Measurements from ENCODE around the gene SH3BP4. TPM values are rescaled to one million over a fixed set of nuclear protein-coding genes. Genes with fewer than 3 reads are reported as not detected.

SH3BP4 gene
- total RNA-seq, 4 donors from 2014 or later, result 16.5 to 32.8 (median 26.4) TPM

DNA sequence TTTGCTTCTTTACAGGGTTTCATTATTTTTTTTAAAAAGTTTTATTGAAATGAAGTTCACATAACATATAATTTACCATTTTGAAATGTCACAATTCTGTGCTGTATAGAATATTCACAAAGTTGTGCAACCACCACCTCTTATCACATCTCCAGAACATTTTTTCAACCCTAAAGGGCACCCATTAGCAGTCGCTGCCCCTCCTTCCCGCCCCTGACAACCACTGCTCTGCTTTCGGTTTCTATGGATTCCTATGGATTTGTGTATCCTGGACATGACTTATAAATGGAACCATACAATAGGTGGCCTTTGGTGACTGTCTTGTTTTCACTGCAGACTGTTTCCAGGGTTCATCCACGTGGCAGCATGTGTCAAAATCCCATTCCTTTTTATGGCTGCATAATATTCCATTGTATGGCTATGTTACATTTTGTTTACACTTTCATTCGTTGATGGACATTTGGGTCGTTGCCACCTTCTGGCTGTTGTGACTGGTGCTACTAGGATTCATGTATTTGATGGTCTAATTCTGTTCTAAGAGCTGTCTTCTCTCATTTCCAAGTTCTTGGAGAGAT is 52.6 kb downstream of the SH3BP4 start:
- Histone ChIP-seq H3K9me3 (no peaks in the 10 kb centered on the region), H3K4me3 (no peak overlapping the region), H3K36me3 (no peaks in the 10 kb centered on the region), H3K27me3 (no peaks in the 10 kb centered on the region), H3K4me1 (peaks cover 0 to 72% (median 0%) of the 10 kb centered on the region in 4 donors), H3K27ac (no peak overlapping the region)
- no peak for TF ChIP-seq POLR2A (IDR thresholded peaks at IDR 0.05)
- TF ChIP-seq, protein P1, sequence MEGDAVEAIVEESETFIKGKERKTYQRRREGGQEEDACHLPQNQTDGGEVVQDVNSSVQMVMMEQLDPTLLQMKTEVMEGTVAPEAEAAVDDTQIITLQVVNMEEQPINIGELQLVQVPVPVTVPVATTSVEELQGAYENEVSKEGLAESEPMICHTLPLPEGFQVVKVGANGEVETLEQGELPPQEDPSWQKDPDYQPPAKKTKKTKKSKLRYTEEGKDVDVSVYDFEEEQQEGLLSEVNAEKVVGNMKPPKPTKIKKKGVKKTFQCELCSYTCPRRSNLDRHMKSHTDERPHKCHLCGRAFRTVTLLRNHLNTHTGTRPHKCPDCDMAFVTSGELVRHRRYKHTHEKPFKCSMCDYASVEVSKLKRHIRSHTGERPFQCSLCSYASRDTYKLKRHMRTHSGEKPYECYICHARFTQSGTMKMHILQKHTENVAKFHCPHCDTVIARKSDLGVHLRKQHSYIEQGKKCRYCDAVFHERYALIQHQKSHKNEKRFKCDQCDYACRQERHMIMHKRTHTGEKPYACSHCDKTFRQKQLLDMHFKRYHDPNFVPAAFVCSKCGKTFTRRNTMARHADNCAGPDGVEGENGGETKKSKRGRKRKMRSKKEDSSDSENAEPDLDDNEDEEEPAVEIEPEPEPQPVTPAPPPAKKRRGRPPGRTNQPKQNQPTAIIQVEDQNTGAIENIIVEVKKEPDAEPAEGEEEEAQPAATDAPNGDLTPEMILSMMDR (IDR thresholded peaks at IDR 0.05), result no peak
- DNase-seq, result no peak

DNA sequence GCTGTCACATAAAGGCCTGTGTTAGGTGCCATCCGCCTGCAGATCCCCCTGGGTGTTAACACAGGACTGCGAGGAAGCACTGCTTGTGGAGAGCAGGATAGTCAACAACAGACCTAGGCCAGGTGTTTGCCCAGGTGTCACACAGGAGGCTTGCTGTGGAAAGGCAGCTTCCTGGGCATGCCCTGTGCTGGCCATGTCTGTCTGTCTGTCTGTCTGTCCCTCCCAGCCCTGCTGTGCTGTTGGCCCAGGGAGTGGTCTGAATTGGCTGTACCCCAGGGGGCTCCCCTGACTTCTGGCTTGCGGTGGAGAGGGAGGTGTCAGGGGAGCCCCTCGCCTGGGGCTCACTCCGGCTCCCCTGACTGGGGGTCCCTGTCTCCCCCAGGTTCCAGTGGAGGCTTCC is 53.2 kb downstream of the SH3BP4 start:
- TF ChIP-seq, protein P1 (IDR thresholded peaks at IDR 0.05), result no peak
- TF ChIP-seq POLR2A (IDR thresholded peaks at IDR 0.05), result no peak
- H3K4me1 ChIP-seq, result peaks cover 0 to 72% (median 0%) of the 10 kb centered on the region in 4 donors
- H3K27ac ChIP-seq, result no peak overlapping the region
- H3K4me3 ChIP-seq, result no peak overlapping the region
- H3K27me3 ChIP-seq, result no peaks in the 10 kb centered on the region
- peak in 1 of 3 donors; percentile 51 for DNase-seq
- no peaks in the 10 kb centered on the region for H3K9me3 ChIP-seq
- no peaks in the 10 kb centered on the region for H3K36me3 ChIP-seq

DNA sequence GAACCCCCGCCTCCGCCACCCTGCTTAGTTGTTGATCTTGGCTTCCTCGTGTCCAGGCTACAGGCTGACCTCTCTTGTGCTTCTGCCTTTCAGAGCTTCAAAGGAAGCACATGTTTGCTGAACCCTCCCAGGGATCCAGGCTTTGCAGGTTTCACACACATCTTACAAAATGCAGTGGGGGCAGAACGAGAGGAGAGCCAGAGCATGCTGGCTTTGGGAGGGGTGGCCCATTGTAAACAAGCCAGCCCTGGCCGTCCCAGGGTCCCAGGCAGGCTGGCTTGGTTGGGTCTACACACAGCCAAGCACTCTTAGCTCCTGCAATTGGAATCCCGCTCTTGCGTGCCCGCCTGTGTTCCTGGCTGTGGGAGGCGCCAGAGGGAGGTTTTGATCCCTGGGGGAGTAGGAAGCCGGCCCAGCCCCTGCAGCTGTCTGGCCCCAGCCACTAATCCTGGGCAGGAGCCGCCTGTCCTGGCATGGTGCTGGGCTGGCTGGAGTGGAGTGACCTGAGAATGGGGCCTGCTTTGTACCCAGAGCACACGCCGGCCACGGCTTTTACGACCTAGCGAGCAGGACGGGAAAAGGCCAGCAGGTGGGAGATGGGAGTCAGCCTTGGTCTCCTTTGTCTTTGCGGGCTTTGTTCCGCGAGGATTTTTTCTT is 53.9 kb downstream of the SH3BP4 start:
- Histone ChIP-seq H3K4me1 (peaks cover 0 to 68% (median 0%) of the 10 kb centered on the region in 4 donors), H3K27me3 (no peaks in the 10 kb centered on the region), H3K4me3 (no peak overlapping the region), H3K9me3 (no peaks in the 10 kb centered on the region), H3K27ac (peak overlapping the region in 1 of 4 donors; percentile 44), H3K36me3 (no peaks in the 10 kb centered on the region)
- DNase-seq, result peak in 1 of 3 donors; percentile 70
- TF ChIP-seq, protein P1 (IDR thresholded peaks at IDR 0.05), result peak in 3 of 6 experiments; percentile 26 to 37 (median 37)
- TF ChIP-seq POLR2A (IDR thresholded peaks at IDR 0.05), result no peak

DNA sequence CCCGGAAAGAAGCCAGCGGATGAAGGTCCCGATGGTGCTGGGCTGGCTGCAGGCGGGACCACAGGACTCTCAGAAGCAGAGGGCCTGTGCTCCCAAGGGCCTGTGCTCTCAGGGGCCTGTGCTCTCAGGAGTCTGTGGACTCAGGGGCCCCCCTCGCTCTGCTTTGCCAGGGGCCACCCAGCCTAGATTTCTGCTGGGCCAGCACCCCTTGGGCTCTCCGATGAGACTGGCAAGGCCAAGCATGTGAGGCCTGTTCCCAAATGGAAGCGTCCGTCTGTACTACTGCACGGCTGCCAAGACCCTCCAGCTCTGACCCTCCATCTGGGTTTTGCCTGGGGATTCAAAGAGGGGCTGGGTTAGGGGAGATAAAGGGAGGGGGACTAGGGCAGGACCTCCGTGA is 54.6 kb downstream of the SH3BP4 start:
- H3K27ac ChIP-seq, result no peak overlapping the region
- no peaks in the 10 kb centered on the region for H3K36me3 ChIP-seq
- H3K9me3 ChIP-seq, result no peaks in the 10 kb centered on the region
- TF ChIP-seq, protein P1 (IDR thresholded peaks at IDR 0.05), result no peak
- no peak for TF ChIP-seq POLR2A (IDR thresholded peaks at IDR 0.05)
- no peak for DNase-seq
- no peaks in the 10 kb centered on the region for H3K27me3 ChIP-seq
- peaks cover 0 to 62% (median 0%) of the 10 kb centered on the region in 4 donors for H3K4me1 ChIP-seq
- no peak overlapping the region for H3K4me3 ChIP-seq

DNA sequence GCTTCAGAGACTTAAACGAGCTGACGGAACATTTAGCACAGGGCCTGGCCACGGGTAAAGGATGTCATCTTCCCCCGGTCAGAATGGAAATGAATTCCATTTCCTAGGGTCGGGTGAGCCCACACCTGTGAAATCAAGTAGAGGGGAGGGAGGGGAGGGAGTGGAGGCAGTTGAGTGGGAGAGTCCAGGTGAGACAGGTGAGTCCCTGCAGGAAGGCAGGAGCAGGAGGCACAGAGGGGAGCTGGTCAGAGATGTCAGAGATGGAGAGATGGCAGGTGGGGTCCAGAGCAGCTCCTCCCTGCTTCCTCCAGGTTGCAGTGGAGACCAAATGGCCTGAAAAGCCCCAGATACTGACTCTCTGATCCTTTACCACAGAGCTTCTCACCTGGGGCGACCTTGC is 55.2 kb downstream of the SH3BP4 start:
- Histone ChIP-seq H3K9me3 (no peaks in the 10 kb centered on the region), H3K27ac (peak overlapping the region in 1 of 4 donors; percentile 11), H3K36me3 (no peaks in the 10 kb centered on the region), H3K4me3 (no peak overlapping the region), H3K27me3 (no peaks in the 10 kb centered on the region), H3K4me1 (peaks cover 0 to 57% (median 0%) of the 10 kb centered on the region in 4 donors)
- no peak for DNase-seq
- no peak for TF ChIP-seq POLR2A (IDR thresholded peaks at IDR 0.05)
- TF ChIP-seq, protein P1 (IDR thresholded peaks at IDR 0.05), result no peak

All from Peyer's patch (tissue), 4 donors.